Pancreas (tissue), 10 donors: ENCODE results near the gene HDAC4. TPM values are rescaled to one million over a fixed set of nuclear protein-coding genes. Genes with fewer than 3 reads are reported as not detected.

Experiments
- ATAC-seq, 4 donors: fragments of 200-7000 bp; cut with Tn5 transposase; one replicate each; pipeline versions ENCODE4 v1.8.0 to v1.9.1; 2020; ENCODE audit warnings: mild to moderate bottlenecking in 4 of 4, moderate library complexity in 4 of 4
- DNase-seq, 6 donors: peaks; one replicate each; pipeline ENCODE4 v3.0.0-alpha.2; 2020
- FAIRE-seq: peaks from 2 replicates; lab custom pipeline; 2012; peaks lifted over from hg19 to GRCh38; lab: Jason Lieb, UNC
- H3K27ac ChIP-seq, 4 donors: fragments of 200-600 bp; sonication (generic); 1 replicate in 3 of 4; 2 replicates in 1 of 4; pipeline versions ENCODE4 v1.5.0 to v1.8.0; 2020
- H3K27me3 ChIP-seq, 4 donors: fragments of 200-600 bp; one replicate each; pipeline ENCODE4 v1.8.0; 2021
- H3K36me3 ChIP-seq, 3 donors: fragments of 200-600 bp; sonication (generic) in 1 of 3; one replicate each; pipeline versions ENCODE4 v1.5.0 to v1.8.0; 2020 to 2021
- H3K4me1 ChIP-seq, 3 donors: fragments of 200-600 bp; one replicate each; pipeline ENCODE4 v1.8.0; 2021
- H3K4me3 ChIP-seq, 4 donors: fragments of 200-600 bp; sonication (generic) in 2 of 4; one replicate each; pipeline versions ENCODE4 v1.5.0 to v1.8.0; 2020 to 2021
- H3K9me3 ChIP-seq, 4 donors: fragments of 200-600 bp; one replicate each; pipeline ENCODE4 v1.8.0; 2021
- WGBS, 2 donors: extraction: QIAGEN DNeasy Blood & Tissue Kit; methylation state at CpG; one replicate each; pipeline ENCODE4 v1.1.7; 2013; 5-methylcytosine and 5-hydroxymethylcytosine counted together
- intact Hi-C, 3 donors: fragments of 100-400 bp; cut with DNase I; formaldehyde crosslinking; loops; one replicate each; pipeline versions ENCODE4 v1.11.1 to v1.14.2; 2022
- polyA plus RNA-seq, 2 donors: library from polyadenylated mRNA; stranded (reverse); fragments of 200-250 nt; gene quantifications; one replicate each; pipeline ENCODE4 v1.2.3, GENCODE V29; 2013
- total RNA-seq, 6 donors: library from RNA; stranded (reverse); fragmentation: NEBNext Ultra II Directional in 4 of 6; extraction: Animal tissue kit (Norgen Biotek cat#: 25700) in 4 of 6; gene quantifications; one replicate each; pipeline versions ENCODE4 v1.2.1 to v1.2.4, GENCODE V29; 2021 to 2023
- TF ChIP-seq, protein P1 (sequence below), 4 donors: fragments of 200-600 bp; sonication (generic) in 3 of 4; IDR thresholded peaks; one replicate each; pipeline versions ENCODE4 v1.5.0 to v1.8.0; 2021; ENCODE audit warnings: antibody characterized with exemption in 4 of 4
- donor health status: healthy with polysubstance abuse.
- donor health status: DM: no; HTN: no; CAD: no; lungs with moderate emphysema.
- donor health status: DM: no; HTN: no; CAD: no.
- donor health status: control.
- donor health status: control.
- donor health status: Bipolar disorder and iron deficiency.
- donor health status: DM: yes; HTN: yes; CAD: no.
- donor health status: DM: no; HTN: no; CAD: no.
- donor health status: DM: no; HTN: no; CAD: no.
- donor health status: DM: yes; HTN: yes; CAD: no.

HDAC4 gene
- total and polyA plus RNA-seq, 8 donors, result 8.2 to 31.8 (median 16.6) TPM

GRCh38 chr2:239355724-239356123 lies 45.1 kb downstream of the HDAC4 start:
- H3K4me3 ChIP-seq, result no peak overlapping the region
- ATAC-seq (peak in 3 of 4 donors; percentile 42 to 61 (median 50)), FAIRE-seq (no peak), DNase-seq (no peak)
- no peaks in the 10 kb centered on the region for H3K27me3 ChIP-seq
- no peaks in the 10 kb centered on the region for H3K9me3 ChIP-seq
- intact Hi-C loops, result no loop called here
- 44 to 45% methylated on average over 3 of the region's 3 CpGs for WGBS, 2 donors
- no peak overlapping the region for H3K27ac ChIP-seq
- peaks cover 0 to 6% (median 0%) of the 10 kb centered on the region in 3 donors for H3K36me3 ChIP-seq
- TF ChIP-seq, protein P1, sequence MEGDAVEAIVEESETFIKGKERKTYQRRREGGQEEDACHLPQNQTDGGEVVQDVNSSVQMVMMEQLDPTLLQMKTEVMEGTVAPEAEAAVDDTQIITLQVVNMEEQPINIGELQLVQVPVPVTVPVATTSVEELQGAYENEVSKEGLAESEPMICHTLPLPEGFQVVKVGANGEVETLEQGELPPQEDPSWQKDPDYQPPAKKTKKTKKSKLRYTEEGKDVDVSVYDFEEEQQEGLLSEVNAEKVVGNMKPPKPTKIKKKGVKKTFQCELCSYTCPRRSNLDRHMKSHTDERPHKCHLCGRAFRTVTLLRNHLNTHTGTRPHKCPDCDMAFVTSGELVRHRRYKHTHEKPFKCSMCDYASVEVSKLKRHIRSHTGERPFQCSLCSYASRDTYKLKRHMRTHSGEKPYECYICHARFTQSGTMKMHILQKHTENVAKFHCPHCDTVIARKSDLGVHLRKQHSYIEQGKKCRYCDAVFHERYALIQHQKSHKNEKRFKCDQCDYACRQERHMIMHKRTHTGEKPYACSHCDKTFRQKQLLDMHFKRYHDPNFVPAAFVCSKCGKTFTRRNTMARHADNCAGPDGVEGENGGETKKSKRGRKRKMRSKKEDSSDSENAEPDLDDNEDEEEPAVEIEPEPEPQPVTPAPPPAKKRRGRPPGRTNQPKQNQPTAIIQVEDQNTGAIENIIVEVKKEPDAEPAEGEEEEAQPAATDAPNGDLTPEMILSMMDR (IDR thresholded peaks at IDR 0.05), result no peak
- H3K4me1 ChIP-seq, result peaks cover 0 to 10% (median 10%) of the 10 kb centered on the region in 3 donors

DNA sequence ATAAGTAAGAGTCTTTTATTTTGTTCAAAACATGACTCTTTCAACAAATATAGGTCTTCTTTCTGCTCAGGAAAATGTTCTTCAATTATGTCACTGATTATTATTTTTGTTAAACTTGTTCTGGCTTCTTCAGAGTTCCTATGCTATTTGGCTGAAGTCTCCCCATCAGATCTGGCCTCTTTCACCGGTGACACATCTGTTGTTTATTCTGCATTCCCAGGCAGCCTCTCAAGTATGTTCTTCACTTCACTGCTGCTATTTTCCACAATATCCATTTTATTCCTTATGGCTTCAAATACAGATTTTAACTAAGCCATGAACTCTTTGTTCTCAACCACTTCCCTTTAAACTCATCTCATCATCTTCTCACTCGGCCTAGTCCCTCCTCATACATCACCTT lies 45.7 kb downstream of the HDAC4 start:
- no peak overlapping the region for H3K4me3 ChIP-seq
- H3K9me3 ChIP-seq, result no peaks in the 10 kb centered on the region
- FAIRE-seq, result peak; percentile 41
- intact Hi-C loops, result no loop called here
- H3K36me3 ChIP-seq, result peaks cover 0 to 6% (median 0%) of the 10 kb centered on the region in 3 donors
- no peak for DNase-seq
- peak; percentile 49 to 71 (median 60) for ATAC-seq
- WGBS, 2 donors, result 51 to 63% methylated on average over 2 of the region's 2 CpGs
- peaks cover 0 to 10% (median 10%) of the 10 kb centered on the region in 3 donors for H3K4me1 ChIP-seq
- no peak overlapping the region for H3K27ac ChIP-seq
- TF ChIP-seq, protein P1 (IDR thresholded peaks at IDR 0.05), result no peak
- no peaks in the 10 kb centered on the region for H3K27me3 ChIP-seq

DNA sequence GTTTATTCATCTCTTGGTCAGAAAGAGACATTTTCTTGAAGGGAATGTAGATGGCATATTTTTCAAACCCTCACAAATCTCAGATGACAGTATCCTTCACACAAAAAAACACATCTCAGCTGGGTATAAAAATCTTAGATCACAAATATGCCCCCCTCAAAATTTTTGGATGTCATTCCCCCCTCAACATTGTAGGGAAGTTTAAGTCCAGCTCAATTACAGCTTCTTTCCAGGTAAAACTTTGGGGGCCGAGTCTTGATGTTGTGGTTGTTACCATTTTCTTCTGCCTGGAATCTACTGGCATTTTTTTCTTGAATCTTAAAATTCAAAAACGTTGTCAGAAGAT lies 46.1 kb downstream of the HDAC4 start:
- Histone ChIP-seq H3K9me3 (no peaks in the 10 kb centered on the region), H3K36me3 (peaks cover 0 to 6% (median 0%) of the 10 kb centered on the region in 3 donors), H3K4me3 (no peak overlapping the region), H3K4me1 (peaks cover 0 to 10% (median 10%) of the 10 kb centered on the region in 3 donors), H3K27ac (no peak overlapping the region), H3K27me3 (no peaks in the 10 kb centered on the region)
- TF ChIP-seq, protein P1 (IDR thresholded peaks at IDR 0.05), result no peak
- 78 to 85% methylated on average over 2 of the region's 2 CpGs for WGBS, 2 donors
- no peak for DNase-seq
- no peak for ATAC-seq
- FAIRE-seq, result no peak
- intact Hi-C loops, result no loop called here

GRCh38 chr2:239354132-239354790 lies 46.6 kb downstream of the HDAC4 start:
- FAIRE-seq (no peak), DNase-seq (no peak), ATAC-seq (no peak)
- peaks cover 0 to 10% (median 10%) of the 10 kb centered on the region in 3 donors for H3K4me1 ChIP-seq
- H3K9me3 ChIP-seq, result no peaks in the 10 kb centered on the region
- H3K27ac ChIP-seq, result no peak overlapping the region
- H3K27me3 ChIP-seq, result no peaks in the 10 kb centered on the region
- intact Hi-C loops, result no loop called here
- TF ChIP-seq, protein P1 (IDR thresholded peaks at IDR 0.05), result no peak
- 92 to 96% methylated on average over 7 of the region's 7 CpGs for WGBS, 2 donors
- no peak overlapping the region for H3K4me3 ChIP-seq
- peaks cover 0 to 6% (median 0%) of the 10 kb centered on the region in 3 donors for H3K36me3 ChIP-seq

GRCh38 chr2:239353692-239354091 lies 47.1 kb downstream of the HDAC4 start:
- ATAC-seq (no peak), DNase-seq (no peak), FAIRE-seq (no peak)
- Histone ChIP-seq H3K36me3 (peaks cover 0 to 6% (median 0%) of the 10 kb centered on the region in 3 donors), H3K4me1 (peaks cover 0 to 10% (median 10%) of the 10 kb centered on the region in 3 donors), H3K9me3 (no peaks in the 10 kb centered on the region), H3K4me3 (no peak overlapping the region), H3K27ac (no peak overlapping the region), H3K27me3 (no peaks in the 10 kb centered on the region)
- WGBS, 2 donors, result 97 to 99% methylated on average over 5 of the region's 5 CpGs
- TF ChIP-seq, protein P1 (IDR thresholded peaks at IDR 0.05), result no peak
- intact Hi-C loops, result no loop called here
